C4-2B (cell line): ENCODE results near the gene CCN5.

Source experiments
- CTCF ChIP-seq: fragments of 450-650 bp; conservative IDR thresholded peaks from 2 replicates; pipeline ENCODE4 v1.5.1; 2017; ENCODE audit warnings: mild to moderate bottlenecking
- ZFX ChIP-seq: fragments of 450-650 bp; IDR thresholded peaks from 2 replicates; pipeline ENCODE4 v1.6.1; 2017

GRCh38 chr20:44735816-44736169 lies 20.6 kb downstream of the CCN5 start:
- TF ChIP-seq CTCF (no peak), ZFX (no peak)
